Astrocyte of the spinal cord (primary cell): ENCODE data around the gene EPN2.
"Not testable (repeated sequence)": the region's sequence is repeated elsewhere in the genome, so short reads cannot be mapped to it uniquely, and the experiment has no call there.

Experiments
- DNase-seq: peaks from one replicate; pipeline ENCODE4 v3.0.0; 2011; ENCODE audit warnings: low read depth, low spot score
- H3K4me3 ChIP-seq: 2 replicates; pipeline ENCODE4 v1.5.1; 2011; ENCODE audit warnings: low read depth, mild to moderate bottlenecking, low read length, moderate library complexity
- in situ Hi-C: cut with HindIII; loops from 2 replicates; pipeline ENCODE4 v1.10.0; 2017; ENCODE audit warnings: low sequenced_read_pairs

The EPN2 gene

DNA sequence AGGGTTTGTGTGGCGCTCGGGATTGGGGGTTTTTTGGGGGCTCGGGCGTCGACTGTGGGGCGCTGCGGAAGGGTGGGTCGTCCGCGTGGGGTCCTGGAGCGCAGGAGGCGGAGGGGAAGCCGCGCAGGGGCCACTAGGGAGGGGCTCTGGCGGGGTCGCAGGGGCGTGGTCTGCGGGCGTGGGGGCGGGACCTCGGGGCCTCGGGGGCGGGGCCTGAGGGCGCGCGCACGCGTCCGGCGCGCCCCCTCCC is at the start of gene EPN2:
EPN2 (plus strand) TSS at position 228 of the 250 bp plus-strand sequence. CDS start 45,754 bp downstream, outside the sequence.
- DNase-seq, in situ Hi-C loops: not testable (repeated sequence)
- H3K4me3 ChIP-seq: peak within 1 kb of the TSS; percentile 85

GRCh38 chr17:19187883-19188869 is 49.0 kb upstream of the EPN2 start:
- DNase-seq, in situ Hi-C loops, H3K4me3 ChIP-seq: not testable (repeated sequence)

DNA sequence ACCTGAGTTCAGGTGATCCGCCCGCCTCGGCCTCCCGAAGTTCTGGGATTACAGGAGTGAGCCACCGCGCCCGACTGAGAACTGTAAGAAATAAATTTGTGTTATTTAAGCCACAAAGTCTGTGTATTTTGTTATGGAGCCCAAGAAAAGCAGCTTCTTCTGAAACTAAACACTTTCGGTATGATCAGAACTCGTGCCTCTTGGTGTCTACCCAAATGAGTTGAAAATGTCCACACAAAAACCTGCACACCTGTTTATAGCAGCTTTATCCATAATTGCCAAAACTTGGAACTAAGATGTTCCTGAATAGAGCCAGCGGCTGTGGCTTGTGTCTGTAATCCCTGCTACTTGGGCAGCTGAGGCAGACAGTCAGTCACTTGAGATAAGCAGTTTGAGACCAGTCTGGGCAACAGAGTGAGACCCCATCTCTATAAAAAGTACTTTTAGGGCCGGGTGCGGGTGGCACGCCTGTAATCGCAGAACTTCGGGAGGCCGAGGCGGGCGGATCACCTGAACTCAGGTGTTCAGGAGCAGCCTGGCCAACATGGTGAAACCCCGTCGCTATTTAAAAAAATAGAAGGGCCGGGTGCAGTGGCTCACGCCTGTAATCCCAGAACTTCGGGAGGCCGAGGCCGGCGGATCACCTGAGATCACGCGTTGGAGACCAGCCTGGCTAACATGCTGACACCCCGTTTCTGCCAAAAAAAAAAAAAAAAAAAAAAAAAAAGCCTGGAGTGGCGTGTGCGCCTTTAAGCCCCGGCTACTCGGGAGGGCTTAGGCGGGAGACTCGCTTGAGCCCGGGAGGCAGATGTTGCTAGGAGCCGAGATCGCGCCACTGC is 48.1 kb upstream of the EPN2 start:
- in situ Hi-C loops, DNase-seq, H3K4me3 ChIP-seq: not testable (repeated sequence)

- in situ Hi-C loops, DNase-seq, H3K4me3 ChIP-seq: not testable (repeated sequence)
These were observed 47.3 kb upstream of the EPN2 start for GRCh38 chr17:19189781-19190405.

GRCh38 chr17:19196382-19197204 is 40.6 kb upstream of the EPN2 start:
- in situ Hi-C loops, H3K4me3 ChIP-seq, DNase-seq: not testable (repeated sequence)

DNA sequence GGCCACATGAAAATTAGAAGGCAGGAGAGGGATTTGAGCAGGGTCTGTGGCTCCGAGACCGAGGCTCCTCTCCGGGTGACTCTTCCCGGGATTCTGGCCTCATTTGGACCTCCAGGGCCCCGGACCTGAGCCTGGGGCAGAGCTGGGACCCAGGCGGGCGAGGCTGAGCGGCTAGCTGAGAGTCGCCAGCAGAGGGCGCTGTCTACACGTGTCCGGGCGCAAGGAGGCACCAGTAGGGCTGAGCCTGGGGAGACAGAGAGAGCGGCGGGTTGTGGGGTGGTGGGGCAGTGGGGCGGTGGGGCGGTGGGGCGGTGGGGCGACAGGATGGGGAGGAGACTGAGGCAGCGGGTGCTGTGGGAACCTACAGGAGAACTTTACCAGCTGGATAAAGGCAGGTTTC is 34.7 kb upstream of the EPN2 start:
- in situ Hi-C loops, DNase-seq, H3K4me3 ChIP-seq: not testable (repeated sequence)

- H3K4me3 ChIP-seq, DNase-seq, in situ Hi-C loops: not testable (repeated sequence)
These were observed 33.7 kb upstream of the EPN2 start for GRCh38 chr17:19203429-19203828.

- H3K4me3 ChIP-seq, DNase-seq, in situ Hi-C loops: not testable (repeated sequence)
These were observed 21.9 kb upstream of the EPN2 start for GRCh38 chr17:19215074-19215860.

DNA sequence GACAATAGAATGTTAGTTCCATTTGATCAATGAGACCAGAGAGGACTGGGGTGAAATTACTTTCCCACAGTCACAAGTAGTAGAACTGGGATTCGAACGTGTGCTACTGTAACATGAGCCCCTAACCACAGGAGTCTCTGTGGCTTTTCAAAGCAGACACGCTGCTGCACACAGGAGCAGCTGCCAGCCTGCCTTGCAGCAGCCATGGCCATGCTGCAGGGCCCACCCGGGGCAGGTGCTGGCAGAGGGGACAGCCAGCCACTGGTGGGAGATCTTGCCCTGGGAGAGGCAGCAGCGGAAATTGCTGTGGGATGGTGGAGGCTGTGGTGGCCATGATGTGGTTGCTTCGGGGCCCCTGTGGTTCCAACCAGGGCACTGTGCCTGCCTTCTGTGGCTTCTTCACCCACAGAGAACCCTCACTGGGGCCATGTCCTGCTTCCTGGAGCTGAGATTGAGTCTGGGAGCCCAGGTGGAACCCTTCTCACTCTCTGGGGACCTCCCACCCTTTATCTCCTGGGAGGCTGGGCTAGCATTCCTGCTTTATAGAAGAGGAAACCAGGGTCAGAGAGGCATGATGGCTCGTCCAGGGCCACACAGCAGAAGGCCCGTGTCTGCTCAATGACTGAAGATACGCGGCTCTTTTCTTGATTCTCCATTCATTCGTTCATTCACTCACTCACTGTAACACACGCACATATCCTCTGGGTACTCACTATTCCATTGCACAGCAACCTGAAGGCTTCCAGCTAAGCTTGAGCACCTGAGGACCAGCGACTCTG is 20.8 kb upstream of the EPN2 start:
- in situ Hi-C loops, H3K4me3 ChIP-seq, DNase-seq: not testable (repeated sequence)

- H3K4me3 ChIP-seq, in situ Hi-C loops, DNase-seq: not testable (repeated sequence)
These were observed 18.3 kb upstream of the EPN2 start for GRCh38 chr17:19218914-19219313.

DNA sequence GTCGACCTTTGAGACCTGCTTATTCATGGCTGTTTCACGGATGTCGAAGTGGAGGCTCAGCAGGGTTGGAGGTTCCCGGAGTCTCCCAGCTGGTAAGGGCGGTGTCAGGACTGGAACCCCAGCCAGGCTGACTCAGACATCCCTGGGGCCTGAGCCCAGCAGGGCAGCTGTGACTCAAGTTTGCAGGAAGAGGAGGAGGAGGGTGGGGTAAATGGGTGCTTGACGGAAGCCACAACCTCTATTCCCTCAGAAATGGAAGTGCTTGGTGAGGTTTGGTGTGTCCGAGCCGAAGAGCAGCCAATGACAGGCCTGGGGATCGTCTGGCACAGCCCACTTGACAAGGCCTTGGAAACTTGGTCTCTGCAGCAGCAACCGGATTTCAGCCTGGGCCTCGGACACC is 17.8 kb upstream of the EPN2 start:
- H3K4me3 ChIP-seq, in situ Hi-C loops, DNase-seq: not testable (repeated sequence)

DNA sequence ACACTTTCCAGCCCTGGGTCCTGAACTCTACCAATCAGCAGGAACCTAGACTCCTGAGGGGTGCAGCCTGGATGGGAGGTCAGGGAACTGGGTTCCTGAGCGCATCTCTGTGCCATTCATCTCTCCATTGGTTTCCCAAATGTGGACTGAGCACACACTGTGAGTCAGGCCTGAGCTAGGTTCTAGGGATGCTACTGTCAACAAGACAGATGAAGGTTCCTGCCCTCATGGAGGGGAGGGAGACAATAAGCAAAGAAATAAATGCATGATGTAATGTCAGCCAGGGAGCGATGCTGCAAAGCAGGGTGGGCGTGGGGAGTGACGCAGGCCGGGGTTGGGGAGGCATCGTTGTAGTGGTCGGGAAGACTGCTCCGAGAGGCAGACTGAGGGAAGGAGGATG is 17.0 kb upstream of the EPN2 start:
- H3K4me3 ChIP-seq, in situ Hi-C loops, DNase-seq: not testable (repeated sequence)

DNA sequence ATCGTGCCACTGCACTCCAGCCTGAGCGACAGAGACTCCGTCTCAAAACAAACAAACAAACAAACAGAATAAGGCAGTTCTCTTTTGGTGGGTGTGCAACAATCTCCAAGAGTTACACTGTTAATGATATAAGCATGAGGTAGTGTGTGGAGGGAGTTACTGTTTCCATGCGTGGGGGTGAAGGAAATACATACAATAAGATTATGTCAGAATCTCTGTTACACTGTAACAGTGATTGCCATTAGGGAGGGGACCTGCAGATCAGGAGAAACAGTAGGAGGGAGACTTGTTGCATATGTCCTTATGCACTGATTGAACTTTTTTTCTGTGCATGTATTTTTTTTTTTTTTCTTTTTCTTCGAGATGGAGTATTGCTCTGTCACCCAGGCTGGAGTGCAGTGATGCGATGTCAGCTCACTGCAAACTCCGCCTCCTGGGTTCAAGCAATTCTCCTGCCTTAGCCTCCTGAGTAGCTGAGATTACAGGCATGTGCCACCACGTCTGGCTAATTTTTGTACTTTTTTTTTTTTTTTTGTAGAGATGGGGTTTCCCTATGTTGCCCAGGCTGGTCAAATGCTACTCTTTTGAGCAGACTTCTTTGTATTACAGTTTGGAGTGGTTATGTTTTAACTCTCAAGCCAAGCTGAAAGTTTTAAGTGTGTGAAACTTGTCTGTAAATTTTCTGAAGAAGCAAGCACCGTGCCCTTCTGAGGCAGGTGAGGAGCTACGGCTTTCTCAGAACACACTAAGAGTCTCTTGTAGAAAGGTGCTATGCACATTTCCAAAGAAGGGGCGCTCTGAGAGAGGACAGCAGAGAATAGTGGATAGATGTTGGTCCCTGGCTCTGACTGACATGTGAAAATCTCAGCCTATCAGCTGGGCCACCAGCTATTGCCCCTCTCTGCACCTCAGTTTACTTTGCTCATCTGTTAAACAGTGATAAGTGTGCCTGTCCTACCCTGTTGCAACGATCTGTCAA is 10.3 kb upstream of the EPN2 start:
- DNase-seq, H3K4me3 ChIP-seq, in situ Hi-C loops: not testable (repeated sequence)

GRCh38 chr17:19234676-19235075 is 2.5 kb upstream of the EPN2 start:
- H3K4me3 ChIP-seq, in situ Hi-C loops, DNase-seq: not testable (repeated sequence)
